Measurements from ENCODE around the gene SLITRK3.

SLITRK3 gene, protein sequence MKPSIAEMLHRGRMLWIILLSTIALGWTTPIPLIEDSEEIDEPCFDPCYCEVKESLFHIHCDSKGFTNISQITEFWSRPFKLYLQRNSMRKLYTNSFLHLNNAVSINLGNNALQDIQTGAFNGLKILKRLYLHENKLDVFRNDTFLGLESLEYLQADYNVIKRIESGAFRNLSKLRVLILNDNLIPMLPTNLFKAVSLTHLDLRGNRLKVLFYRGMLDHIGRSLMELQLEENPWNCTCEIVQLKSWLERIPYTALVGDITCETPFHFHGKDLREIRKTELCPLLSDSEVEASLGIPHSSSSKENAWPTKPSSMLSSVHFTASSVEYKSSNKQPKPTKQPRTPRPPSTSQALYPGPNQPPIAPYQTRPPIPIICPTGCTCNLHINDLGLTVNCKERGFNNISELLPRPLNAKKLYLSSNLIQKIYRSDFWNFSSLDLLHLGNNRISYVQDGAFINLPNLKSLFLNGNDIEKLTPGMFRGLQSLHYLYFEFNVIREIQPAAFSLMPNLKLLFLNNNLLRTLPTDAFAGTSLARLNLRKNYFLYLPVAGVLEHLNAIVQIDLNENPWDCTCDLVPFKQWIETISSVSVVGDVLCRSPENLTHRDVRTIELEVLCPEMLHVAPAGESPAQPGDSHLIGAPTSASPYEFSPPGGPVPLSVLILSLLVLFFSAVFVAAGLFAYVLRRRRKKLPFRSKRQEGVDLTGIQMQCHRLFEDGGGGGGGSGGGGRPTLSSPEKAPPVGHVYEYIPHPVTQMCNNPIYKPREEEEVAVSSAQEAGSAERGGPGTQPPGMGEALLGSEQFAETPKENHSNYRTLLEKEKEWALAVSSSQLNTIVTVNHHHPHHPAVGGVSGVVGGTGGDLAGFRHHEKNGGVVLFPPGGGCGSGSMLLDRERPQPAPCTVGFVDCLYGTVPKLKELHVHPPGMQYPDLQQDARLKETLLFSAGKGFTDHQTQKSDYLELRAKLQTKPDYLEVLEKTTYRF

DNA sequence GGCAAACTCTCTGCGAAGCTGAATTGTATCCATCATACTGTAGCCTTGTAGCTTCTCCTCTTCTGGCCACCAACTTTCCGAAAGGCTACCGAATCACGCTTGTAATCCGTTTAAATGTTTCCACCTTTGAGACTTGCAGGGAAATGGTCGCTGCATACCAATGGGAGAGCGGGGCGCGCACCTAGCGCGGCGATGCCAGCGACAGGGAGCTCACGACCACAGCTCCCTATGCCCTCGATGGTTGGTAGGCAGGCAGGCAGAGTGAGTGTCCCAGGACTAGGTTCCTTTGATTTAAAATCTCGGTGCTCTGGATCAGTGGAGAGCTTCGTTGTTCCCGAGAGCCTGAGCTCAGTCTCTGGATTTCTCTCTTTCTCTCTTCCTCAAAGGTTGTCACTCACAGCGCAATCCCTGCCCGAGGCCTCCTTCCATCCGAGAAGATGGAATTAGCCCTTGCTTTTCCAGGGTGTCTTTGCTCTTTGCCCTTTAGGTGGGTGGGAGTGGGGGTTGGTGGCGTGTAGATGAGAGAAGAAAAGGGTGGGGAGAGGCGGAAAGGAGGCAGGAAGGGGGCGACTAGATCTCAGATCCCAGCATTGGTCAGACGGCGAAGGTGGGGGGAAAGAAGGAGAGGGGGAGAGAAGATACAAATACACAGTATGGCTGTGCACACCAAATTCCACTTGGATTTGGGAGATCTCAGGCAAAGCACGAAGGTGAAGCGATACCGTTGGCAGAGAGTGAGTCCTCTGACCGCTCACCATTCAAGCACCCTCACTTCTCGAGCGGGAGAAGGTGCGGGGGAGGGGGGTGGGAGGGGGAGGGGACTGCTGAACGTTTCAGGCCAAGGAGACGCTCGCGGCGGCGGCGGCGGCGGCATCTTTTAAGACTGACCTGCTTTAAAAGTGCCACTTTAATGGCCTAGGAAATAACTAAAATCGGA, at the start of gene SLITRK3:
Gene SLITRK3 (minus strand): TSS at position 745 of the 937 bp plus-strand sequence. CDS start 5,554 bp downstream, outside the sequence.
- DNase-seq (ENCODE audit: extremely low spot score): peak; percentile 15
- ChIA-PET POLR2A (no interaction called here), CTCF (interaction anchor here (0.7 to 3.3 kb wide), 4 partner anchors 10 to 25 kb away, joined by 3 to 25 read pairs (median 4); no protein-coding TSS in a partner anchor)
- TF ChIP-seq, protein P1, sequence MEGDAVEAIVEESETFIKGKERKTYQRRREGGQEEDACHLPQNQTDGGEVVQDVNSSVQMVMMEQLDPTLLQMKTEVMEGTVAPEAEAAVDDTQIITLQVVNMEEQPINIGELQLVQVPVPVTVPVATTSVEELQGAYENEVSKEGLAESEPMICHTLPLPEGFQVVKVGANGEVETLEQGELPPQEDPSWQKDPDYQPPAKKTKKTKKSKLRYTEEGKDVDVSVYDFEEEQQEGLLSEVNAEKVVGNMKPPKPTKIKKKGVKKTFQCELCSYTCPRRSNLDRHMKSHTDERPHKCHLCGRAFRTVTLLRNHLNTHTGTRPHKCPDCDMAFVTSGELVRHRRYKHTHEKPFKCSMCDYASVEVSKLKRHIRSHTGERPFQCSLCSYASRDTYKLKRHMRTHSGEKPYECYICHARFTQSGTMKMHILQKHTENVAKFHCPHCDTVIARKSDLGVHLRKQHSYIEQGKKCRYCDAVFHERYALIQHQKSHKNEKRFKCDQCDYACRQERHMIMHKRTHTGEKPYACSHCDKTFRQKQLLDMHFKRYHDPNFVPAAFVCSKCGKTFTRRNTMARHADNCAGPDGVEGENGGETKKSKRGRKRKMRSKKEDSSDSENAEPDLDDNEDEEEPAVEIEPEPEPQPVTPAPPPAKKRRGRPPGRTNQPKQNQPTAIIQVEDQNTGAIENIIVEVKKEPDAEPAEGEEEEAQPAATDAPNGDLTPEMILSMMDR (IDR thresholded peaks at IDR 0.05; ENCODE audit: control extremely low read depth, extremely low read depth, low read depth, missing control alignments): no peak

DNA sequence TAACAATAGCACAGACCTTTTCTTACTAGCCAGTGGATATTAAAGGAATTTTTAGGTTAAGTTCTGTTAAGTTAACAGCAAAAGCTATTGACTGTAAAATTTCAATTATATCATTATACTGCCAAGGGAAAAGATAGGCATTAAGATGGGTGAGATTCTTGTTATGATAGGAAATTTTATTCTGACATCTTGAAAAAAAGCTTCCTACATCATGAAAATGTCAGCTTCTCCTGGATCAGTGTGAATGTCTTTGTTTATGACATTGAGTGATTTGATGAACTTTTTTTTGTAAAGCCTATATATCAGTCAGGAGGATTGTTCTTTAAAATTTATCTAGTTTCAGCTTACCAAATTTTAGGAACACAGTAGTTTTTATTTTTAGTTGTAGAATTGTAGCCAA, 47.4 kb upstream of the SLITRK3 start:
- DNase-seq (ENCODE audit: extremely low spot score): no peak
- TF ChIP-seq, protein P1 (IDR thresholded peaks at IDR 0.05; ENCODE audit: control extremely low read depth, extremely low read depth, low read depth, missing control alignments): no peak
- ChIA-PET CTCF (no interaction called here), POLR2A (no interaction called here)

DNA sequence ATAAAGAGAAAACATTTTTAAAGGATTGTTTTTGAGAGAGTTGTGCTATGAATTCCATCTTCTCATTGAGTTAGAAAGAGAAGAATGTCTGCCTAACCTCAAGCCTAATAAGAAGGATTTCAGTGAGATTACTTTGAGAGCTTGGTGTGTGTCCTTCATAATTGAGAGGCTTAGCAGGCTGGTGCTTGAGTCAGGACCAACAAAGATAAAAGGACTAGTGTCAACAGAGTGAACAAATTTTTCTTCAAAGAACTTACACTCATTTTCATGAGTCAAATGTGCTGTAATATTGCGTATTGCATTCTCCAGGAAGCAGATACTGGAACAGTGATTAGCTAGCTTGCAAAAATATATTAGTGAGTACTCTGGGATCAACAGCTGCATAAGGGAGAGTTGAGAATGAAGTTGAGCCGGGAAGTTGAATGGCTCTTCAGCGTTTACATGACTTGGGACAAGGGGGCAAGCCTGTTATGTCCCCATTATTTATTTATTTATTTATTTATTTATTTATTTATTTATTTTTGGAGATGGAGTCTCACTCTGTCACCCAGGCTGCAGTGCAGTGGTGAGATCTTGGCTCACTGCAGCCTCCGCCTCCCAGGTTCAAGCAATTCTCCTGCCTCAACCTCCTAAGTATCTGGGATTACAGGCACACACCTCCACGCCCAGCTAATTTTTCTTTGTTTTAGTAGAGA, 37.5 kb upstream of the SLITRK3 start:
- CTCF ChIA-PET: no interaction called here
- TF ChIP-seq, protein P1 (IDR thresholded peaks at IDR 0.05; ENCODE audit: control extremely low read depth, extremely low read depth, low read depth, missing control alignments): no peak
- POLR2A ChIA-PET: no interaction called here
- DNase-seq (ENCODE audit: extremely low spot score): no peak

DNA sequence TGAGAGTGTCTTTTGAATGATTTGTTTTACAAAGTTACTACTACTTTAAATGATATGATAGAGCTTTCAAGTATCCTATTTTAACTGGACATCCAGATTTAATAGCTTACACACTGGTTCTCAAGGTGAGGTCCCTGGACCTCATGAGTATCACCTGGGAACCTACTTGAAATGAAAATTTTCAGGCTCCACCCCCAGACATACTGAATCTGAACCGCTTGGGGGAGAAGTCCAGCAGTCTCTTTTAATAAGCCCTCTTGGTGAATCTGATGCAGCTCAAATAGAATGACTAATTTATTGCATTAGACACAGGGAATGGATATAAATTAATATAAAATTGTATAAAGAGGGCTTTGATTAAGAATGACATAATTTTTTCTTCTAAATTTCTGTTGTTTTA, 29.4 kb upstream of the SLITRK3 start:
- ChIA-PET CTCF (interaction anchor here (1.0 kb wide), 1 partner anchor 19 kb away, joined by 3 read pairs; no protein-coding TSS in a partner anchor), POLR2A (no interaction called here)
- TF ChIP-seq, protein P1 (IDR thresholded peaks at IDR 0.05; ENCODE audit: control extremely low read depth, extremely low read depth, low read depth, missing control alignments): no peak
- DNase-seq (ENCODE audit: extremely low spot score): no peak

DNA sequence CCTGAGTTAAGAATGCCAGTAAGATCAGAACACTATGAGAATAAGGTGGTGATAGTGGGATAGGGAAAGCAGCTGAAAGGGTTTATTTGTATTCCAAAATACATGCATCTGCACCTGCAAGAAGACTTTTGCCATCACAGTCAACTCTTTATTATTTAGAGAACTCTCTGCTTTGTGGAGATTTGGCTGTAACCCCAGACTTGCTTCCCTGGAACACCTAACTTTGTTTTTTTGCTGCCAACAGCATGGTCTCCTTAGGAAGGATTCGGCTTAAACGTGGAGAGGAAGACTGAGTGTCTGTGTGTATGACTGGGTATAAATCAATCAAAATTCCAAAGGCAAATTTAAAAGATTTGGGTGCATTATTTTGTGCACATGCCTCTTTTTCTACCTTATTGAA, 21.6 kb upstream of the SLITRK3 start:
- POLR2A ChIA-PET: no interaction called here
- TF ChIP-seq, protein P1 (IDR thresholded peaks at IDR 0.05; ENCODE audit: control extremely low read depth, extremely low read depth, low read depth, missing control alignments): no peak
- CTCF ChIA-PET: no interaction called here
- DNase-seq (ENCODE audit: extremely low spot score): no peak

All from GM10248 (cell line).